Stomach (tissue), 4 donors: ENCODE measurements around the gene ADRB1.

Source experiments
- CTCF ChIP-seq, 7 experiments: fragments of 450-650 bp in 4 of 7; fragments of 200-600 bp in 3 of 7; sonication (generic) in 3 of 7; IDR thresholded peaks; one replicate each; pipeline ENCODE4 v1.5.1; 2016 to 2019; ENCODE audit warnings: antibody characterized with exemption in 7 of 7, control low read depth in 2 of 7, mild to moderate bottlenecking in 1 of 7
- POLR2A ChIP-seq, 4 donors: fragments of 450-650 bp; IDR thresholded peaks; one replicate each; pipeline ENCODE4 v1.6.1; 2016; ENCODE audit warnings: antibody characterized with exemption in 4 of 4, control low read depth in 2 of 4, mild to moderate bottlenecking in 1 of 4, moderate library complexity in 1 of 4

- TF ChIP-seq CTCF (IDR thresholded peaks at IDR 0.05) (no peak), POLR2A (IDR thresholded peaks at IDR 0.05) (no peak)
These were observed 18.0 kb upstream of the ADRB1 start for GRCh38 chr10:114025611-114026130.
